Mucosa of descending colon (tissue), 3 donors: ENCODE results near the gene PDE6A. TPM values are rescaled to one million over a fixed set of nuclear protein-coding genes. Genes with fewer than 3 reads are reported as not detected.

Experiments used
- ATAC-seq: fragments of 200-7000 bp; cut with Tn5 transposase; one replicate; pipeline ENCODE4 v1.9.1; 2020; ENCODE audit warnings: mild to moderate bottlenecking, moderate library complexity
- DNase-seq, 3 donors: peaks; one replicate each; pipeline ENCODE4 v3.0.0-alpha.2; 2020
- H3K36me3 ChIP-seq: fragments of 200-600 bp; one replicate; pipeline ENCODE4 v1.8.0; 2021; ENCODE audit warnings: low read depth, mild to moderate bottlenecking
- H3K4me1 ChIP-seq: fragments of 200-600 bp; one replicate; pipeline ENCODE4 v1.8.0; 2021; ENCODE audit warnings: low read depth, mild to moderate bottlenecking
- H3K4me3 ChIP-seq: fragments of 200-600 bp; one replicate; pipeline ENCODE4 v1.8.0; 2021; ENCODE audit warnings: mild to moderate bottlenecking
- H3K9me3 ChIP-seq: fragments of 200-600 bp; one replicate; pipeline ENCODE4 v1.8.0; 2021; ENCODE audit warnings: mild to moderate bottlenecking
- intact Hi-C, 2 donors: fragments of 100-400 bp; cut with DNase I in 1 of 2; cut with micrococcal nuclease in 1 of 2; formaldehyde crosslinking; loops; one replicate each; pipeline versions ENCODE4 v1.11.0 to v1.11.1; 2022; cut with DNase I, micrococcal nuclease
- total RNA-seq, 3 donors: library from RNA; stranded (reverse); fragmentation: NEBNext Ultra II Directional in 2 of 3; extraction: Animal tissue kit (Norgen Biotek cat#: 25700) in 2 of 3; gene quantifications; one replicate each; pipeline versions ENCODE4 v1.2.1 to v1.2.4, GENCODE V29; 2021 to 2023
- TF ChIP-seq, protein P1 (sequence below): fragments of 200-600 bp; IDR thresholded peaks from one replicate; pipeline ENCODE4 v1.8.0; 2022; ENCODE audit warnings: antibody characterized with exemption, mild to moderate bottlenecking
- donor health status: DM: no; HTN: no; CAD: no; lungs with moderate emphysema.
- donor health status: DM: no; HTN: no; CAD: no.
- donor health status: DM: no; HTN: yes; CAD: no.

The PDE6A gene
- total RNA-seq, 3 donors from 2014 or later = 1.6 to 7.3 (median 3.4) TPM

DNA sequence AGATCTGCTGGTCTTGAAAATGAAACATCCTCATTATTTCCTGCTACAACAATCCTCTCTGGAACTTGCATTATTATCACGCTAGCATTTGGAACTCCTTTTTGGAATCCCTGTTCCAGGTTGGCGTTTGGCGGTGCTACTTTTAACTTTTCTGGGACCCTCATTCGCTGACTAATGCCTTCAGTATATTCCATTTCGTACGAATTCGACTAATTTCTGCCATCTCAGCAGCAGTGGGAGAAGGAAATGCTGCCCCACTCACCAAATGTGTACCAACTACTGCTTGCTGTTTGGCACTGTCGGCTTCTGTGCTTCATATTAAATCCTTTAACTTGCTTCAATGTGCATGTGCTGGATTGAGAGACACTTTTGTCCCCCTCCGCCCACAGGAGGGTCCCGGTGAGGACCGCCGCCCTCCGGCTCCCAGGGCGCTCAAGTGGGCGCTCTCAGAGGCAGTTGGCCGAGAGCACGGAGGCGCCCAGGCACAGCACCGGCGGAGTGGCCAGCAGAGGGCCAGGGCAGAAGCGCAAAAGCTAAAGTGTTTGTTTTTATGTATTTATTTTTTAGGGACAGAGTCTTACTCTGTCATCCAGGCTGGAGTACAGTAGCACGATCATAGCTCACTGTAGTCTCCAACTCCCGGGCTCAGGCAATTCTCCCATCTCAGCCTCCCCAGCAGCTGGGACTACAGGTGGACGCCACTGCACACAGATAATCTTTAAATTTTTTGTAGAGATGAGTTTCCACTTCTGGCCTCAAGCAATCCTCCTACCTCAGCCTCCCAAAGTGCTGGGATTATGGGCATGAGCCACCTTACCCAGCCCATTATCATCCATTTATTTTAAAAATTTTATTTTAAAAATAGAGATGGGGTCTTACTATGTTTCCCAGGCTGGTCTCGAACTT is 11.9 kb downstream of the PDE6A start:
- no peak overlapping the region for H3K4me3 ChIP-seq
- no peak for ATAC-seq

DNA sequence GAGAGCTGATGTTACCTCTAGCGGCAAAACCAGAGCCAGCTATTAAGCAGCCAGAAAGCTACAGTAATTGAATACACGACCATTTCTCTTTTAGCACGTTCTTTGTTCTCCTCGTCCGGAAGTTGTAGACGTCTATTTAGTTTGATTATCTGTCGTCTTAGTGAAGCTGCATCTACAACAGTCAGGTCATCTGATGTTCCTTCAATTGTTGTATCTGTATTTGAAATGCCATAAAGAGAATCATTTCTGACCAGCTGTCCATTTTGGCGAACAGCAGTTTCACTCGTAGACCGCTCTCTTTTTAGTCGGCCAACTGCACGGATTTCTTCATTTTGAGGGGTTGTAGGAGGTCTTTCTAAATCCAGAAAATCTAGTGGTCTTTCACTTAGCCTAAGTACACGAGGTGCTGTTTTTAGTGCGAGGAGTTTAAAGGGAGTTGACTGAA is 12.6 kb downstream of the PDE6A start:
- H3K4me3 ChIP-seq = no peak overlapping the region
- H3K36me3 ChIP-seq = no peaks in the 10 kb centered on the region
- ATAC-seq (no peak), DNase-seq (no peak)
- H3K9me3 ChIP-seq = no peaks in the 10 kb centered on the region
- intact Hi-C loops = no loop called here
- TF ChIP-seq, protein P1, sequence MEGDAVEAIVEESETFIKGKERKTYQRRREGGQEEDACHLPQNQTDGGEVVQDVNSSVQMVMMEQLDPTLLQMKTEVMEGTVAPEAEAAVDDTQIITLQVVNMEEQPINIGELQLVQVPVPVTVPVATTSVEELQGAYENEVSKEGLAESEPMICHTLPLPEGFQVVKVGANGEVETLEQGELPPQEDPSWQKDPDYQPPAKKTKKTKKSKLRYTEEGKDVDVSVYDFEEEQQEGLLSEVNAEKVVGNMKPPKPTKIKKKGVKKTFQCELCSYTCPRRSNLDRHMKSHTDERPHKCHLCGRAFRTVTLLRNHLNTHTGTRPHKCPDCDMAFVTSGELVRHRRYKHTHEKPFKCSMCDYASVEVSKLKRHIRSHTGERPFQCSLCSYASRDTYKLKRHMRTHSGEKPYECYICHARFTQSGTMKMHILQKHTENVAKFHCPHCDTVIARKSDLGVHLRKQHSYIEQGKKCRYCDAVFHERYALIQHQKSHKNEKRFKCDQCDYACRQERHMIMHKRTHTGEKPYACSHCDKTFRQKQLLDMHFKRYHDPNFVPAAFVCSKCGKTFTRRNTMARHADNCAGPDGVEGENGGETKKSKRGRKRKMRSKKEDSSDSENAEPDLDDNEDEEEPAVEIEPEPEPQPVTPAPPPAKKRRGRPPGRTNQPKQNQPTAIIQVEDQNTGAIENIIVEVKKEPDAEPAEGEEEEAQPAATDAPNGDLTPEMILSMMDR = no peak
- H3K4me1 ChIP-seq = no peaks in the 10 kb centered on the region

More for the DNA sequence above, 11.9 kb downstream of the PDE6A start:
- Histone ChIP-seq H3K9me3 (no peaks in the 10 kb centered on the region), H3K36me3 (no peaks in the 10 kb centered on the region), H3K4me1 (no peaks in the 10 kb centered on the region)
- TF ChIP-seq, protein P1 = no peak
- intact Hi-C loops = no loop called here
- DNase-seq = no peak

DNA sequence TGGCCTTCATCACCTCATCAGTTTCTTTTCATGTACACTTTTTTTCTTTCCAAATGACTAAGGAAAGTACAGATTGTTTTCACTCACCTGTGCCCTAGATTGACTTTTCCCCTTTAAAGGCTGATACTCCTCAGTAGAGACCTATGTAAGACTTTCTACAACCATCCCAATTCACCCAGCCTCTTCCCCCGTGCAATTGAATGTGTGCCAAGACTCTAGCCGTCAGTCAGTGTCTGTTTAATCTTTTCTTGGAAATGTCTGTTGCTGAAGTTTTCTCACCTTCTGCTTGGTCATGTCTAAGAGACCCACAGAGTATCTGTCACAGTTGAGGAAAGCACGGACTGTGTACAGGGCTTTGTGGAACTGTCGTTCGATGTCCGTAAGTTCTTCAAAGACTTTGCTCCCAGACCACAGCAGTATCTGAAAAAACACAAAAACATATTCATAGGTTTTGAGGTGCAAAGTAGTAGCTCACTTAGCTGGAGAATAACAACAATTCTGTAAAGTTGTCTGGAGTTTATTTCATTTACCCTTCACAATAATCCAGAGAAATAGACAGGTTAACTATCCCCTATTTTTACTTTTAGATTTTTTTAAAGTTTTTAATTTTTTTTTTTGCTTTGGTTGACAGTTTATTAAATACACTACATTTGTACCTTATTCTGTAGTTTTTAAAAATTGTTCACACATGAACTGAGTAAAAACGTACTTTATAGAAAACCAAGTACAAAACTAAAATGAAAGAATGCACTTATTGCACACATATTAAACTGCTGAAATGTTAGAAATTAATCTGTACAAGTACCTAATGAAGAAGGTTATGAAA is 13.6 kb downstream of the PDE6A start:
- Histone ChIP-seq H3K4me3 (no peak overlapping the region), H3K9me3 (no peaks in the 10 kb centered on the region), H3K4me1 (no peaks in the 10 kb centered on the region), H3K36me3 (no peaks in the 10 kb centered on the region)
- intact Hi-C loops = no loop called here
- ATAC-seq = no peak
- TF ChIP-seq, protein P1 = no peak
- no peak for DNase-seq

DNA sequence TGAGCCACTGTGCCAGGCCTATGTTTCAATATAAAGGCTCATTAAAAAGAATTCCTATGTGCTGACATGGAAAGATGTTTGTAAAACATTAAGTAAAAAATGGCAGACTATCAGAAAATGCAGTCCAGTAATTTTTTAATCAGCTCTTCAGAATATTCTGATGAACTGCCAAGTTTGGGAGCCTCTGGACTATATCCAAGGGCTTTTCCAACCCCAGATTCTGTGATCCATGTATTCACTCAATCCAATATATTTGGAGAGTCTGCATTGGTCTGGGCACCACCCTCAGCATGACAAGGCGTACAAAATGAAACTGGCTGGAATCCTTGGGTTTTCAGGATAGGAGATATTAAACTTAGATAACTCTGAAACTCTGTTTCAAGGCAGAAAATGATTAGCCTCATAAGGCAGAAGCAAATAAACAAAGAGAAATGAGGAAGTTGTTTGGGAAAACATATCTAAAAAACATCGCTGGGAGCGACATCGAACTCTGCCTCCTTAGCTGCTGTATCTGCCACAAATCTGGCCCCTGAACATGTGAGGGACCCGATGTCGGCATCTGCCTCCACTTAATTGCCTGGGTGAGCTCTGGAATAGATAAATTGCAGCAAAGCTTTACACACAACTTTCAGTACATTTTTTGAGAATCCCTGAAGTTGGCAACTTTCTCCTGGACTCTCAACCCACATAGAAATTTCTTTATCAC is 14.4 kb downstream of the PDE6A start:
- H3K36me3 ChIP-seq = no peaks in the 10 kb centered on the region
- ATAC-seq (no peak), DNase-seq (no peak)
- no peaks in the 10 kb centered on the region for H3K9me3 ChIP-seq
- no peak overlapping the region for H3K4me3 ChIP-seq
- H3K4me1 ChIP-seq = no peaks in the 10 kb centered on the region
- TF ChIP-seq, protein P1 = no peak
- intact Hi-C loops = no loop called here

DNA sequence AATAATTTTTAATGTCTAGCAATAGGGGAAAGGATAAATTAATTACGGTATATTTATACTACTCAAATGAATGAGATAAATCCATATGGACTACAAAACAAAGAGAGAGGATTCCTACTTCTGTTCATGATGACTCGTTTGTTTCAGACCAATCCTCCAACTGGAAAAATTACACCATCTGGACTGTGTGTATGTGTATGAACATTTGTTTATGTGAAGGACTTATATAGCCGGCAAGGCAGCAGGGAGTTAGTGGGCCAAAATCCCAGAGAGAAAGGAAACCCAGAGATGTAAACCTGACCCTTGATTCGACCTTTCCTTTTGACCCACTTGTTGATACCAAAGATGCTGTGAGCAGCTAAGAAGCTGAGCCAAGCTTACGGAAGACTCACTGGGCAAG is 20.1 kb downstream of the PDE6A start:
- ATAC-seq (no peak), DNase-seq (no peak)
- intact Hi-C loops = no loop called here
- Histone ChIP-seq H3K36me3 (no peaks in the 10 kb centered on the region), H3K9me3 (no peaks in the 10 kb centered on the region), H3K4me3 (no peak overlapping the region), H3K4me1 (no peaks in the 10 kb centered on the region)
- TF ChIP-seq, protein P1 = no peak
